Cortex of kidney (tissue), 1 donor: ENCODE measurements around the gene AK3.
"Not testable (repeated sequence)": the region's sequence is repeated elsewhere in the genome, so short reads cannot be mapped to it uniquely, and the experiment has no call there.

Source experiments
- DNase-seq: peaks from one replicate; lab custom pipeline; 2025; lab: John Stamatoyannopoulos, UW

AK3 gene

DNA sequence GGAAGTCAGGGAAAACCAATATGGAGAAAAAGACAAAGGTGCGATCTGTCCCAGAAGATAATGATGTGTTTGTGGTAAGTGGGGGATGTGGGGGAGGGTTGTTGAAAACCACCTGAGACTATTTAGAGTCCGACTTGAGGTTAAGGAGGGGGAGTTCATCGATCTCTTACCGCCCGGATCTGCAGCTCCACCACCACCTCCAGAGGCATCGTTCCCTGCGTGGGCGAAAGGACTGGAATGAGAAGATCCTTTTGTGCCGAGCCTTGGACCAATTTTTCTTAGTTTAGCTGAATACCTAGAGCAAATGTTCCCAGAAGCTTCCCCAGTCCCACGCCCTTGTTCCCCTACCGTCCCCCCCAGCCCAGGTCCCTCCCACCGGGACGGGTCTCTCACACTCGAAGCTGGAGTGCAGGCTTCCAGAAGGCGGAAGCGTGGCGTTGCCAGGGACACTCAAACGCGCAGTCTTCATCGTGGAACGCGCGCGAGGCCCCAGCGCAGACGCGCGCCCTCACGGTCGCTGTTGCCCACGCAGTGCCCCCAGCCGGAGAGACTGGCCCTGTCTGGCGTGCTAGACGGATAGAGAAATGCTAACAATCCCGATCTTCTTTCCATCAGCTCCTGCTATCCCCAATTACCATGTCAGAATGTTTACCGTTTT is 74.8 kb downstream of the AK3 start, which contains the start of gene SPATA6L:
Gene SPATA6L (minus strand): TSS at position 439 of the 658 bp plus-strand sequence. CDS start 230 bp downstream, at position 209.
- no peak for DNase-seq

GRCh38 chr9:4665357-4665756 is 75.6 kb downstream of the AK3 start:
- DNase-seq = no peak

DNA sequence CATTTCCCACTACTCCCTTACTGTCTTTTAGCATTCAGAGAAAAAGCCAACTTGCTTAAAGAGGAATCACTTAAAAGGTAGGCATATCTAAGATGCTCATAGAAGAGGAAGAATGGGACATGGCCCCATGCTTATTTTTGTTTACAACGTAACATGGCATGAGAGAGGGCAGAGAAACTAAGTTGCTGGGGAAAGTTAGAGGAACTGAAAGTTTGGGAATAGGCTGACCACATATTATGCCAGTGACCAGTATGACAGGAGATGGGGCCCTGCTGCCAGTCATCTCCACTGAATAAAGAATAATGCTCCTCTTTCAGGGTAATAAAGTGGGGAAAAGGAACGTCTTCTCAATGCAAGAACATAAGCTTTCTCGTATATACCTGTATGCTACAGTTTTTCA is 77.0 kb downstream of the AK3 start:
- no peak for DNase-seq

- DNase-seq = no peak
Measured at GRCh38 chr9:4662989-4663792, 77.8 kb downstream of the AK3 start.

DNA sequence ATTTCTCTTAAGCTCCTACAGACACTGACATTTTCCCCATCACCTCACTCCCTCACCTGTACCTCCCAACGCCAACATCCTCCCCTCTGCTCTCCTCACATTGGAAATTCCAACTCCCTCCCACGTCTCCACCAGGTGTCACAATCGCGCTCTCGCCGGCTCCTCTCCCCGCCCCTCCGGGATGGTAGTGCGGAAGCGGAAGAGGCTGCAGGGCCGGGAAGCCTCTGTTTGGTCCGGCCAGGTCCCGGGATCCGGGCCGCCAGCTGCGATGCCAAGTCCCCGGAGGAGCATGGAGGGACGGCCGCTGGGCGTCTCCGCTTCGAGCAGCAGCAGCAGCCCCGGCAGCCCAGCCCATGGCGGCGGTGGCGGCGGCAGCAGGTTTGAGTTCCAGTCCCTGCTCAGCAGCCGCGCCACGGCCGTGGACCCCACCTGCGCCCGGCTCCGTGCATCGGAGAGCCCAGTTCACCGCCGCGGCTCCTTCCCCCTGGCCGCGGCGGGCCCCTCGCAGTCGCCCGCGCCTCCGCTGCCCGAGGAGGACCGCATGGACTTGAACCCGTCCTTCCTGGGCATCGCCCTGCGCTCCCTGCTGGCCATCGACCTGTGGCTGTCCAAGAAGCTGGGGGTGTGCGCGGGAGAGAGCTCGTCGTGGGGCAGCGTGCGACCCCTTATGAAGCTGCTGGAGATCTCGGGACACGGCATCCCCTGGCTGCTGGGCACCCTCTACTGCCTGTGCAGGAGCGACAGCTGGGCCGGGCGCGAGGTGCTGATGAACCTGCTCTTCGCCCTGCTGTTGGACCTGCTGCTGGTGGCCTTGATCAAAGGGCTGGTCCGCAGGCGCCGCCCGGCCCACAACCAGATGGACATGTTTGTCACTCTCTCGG is 78.7 kb downstream of the AK3 start, which contains the start of gene PLPP6:
Gene PLPP6 (plus strand): TSS at position 187 of the 881 bp plus-strand sequence. CDS start 82 bp downstream, at position 269.
- peak; percentile 54 for DNase-seq

DNA sequence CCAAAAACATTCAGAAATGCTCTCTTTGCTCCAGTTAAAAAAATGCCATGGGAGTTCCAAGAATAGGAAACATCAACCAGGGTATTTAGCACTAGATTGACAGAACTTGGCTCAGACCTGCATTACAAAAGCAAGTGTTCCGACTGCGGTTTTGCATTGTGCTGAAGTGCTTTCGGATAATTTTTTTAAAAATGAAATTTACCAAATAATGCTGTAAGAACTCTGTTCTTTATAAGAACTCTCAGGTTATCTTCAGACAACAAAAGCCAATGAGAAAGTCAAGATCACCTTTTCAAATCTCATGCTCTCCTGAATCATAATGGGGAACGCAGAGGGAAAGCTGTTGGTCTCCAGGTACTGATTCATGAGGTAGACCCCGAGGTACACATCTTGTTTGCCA is 79.4 kb downstream of the AK3 start:
- no peak for DNase-seq

DNA sequence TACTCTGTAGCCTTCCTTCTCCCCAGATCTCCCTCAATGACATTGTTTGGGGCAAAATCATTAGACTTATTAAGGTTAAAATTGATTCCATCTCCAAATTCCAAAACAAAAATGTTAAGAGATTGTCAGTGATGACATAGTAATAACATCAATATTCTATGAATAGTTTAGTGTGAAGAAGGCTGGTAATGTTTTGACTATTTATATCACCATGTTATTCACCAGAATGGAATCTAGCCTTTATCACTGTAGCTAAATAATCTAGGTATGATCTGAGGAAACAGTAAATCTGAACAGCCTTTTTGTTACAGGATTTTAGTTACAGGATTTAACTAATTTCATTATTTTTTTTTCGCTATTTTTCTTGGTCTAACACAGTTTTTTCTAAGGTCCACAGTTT is 79.8 kb downstream of the AK3 start:
- no peak for DNase-seq

DNA sequence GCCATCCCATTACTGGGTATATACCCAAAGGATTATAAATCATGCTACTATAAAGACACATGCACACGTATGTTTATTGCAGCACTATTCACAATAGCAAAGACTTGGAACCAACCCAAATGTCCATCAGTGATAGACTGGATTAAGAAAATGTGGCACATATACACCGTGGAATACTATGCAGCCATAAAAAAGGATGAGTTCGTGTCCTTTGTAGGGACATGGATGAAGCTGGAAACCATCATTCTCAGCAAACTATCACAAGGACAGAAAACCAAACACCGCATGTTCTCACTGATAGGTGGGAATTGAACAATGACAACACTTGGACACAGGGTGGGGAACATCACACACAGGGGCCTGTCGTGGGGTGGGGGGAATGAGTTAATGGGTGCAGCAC is 80.3 kb downstream of the AK3 start:
- DNase-seq = not testable (repeated sequence)
